Heart right ventricle (tissue), 16 donors: ENCODE measurements around the gene DTNBP1. TPM values are rescaled to one million over a fixed set of nuclear protein-coding genes. Genes with fewer than 3 reads are reported as not detected.
A peak's percentile ranks its signal among the peaks of the same experiment; 100 is the strongest.

ENCODE experiments used
- ATAC-seq, 8 donors: fragments of 200-7000 bp; cut with Tn5 transposase; one replicate each; pipeline ENCODE4 v1.9.1; 2020; ENCODE audit warnings: mild to moderate bottlenecking in 8 of 8, moderate library complexity in 8 of 8, moderate number of reproducible peaks in 1 of 8
- DNase-seq, 2 donors: peaks; one replicate each; pipeline ENCODE4 v3.0.0-alpha.2; 2020
- H3K27ac ChIP-seq, 10 donors: fragments of 200-600 bp; sonication (generic) in 2 of 10; one replicate each; pipeline versions ENCODE4 v1.5.0 to v1.8.0; 2020 to 2022; ENCODE audit warnings: mild to moderate bottlenecking in 3 of 10
- H3K27me3 ChIP-seq, 7 donors: fragments of 200-600 bp; one replicate each; pipeline ENCODE4 v1.8.0; 2021 to 2022; ENCODE audit warnings: mild to moderate bottlenecking in 2 of 7
- H3K36me3 ChIP-seq, 9 donors: fragments of 200-600 bp; sonication (generic) in 1 of 9; one replicate each; pipeline versions ENCODE4 v1.5.0 to v1.8.0; 2020 to 2022; ENCODE audit warnings: mild to moderate bottlenecking in 2 of 9
- H3K4me1 ChIP-seq, 9 donors: fragments of 200-600 bp; sonication (generic) in 1 of 9; one replicate each; pipeline versions ENCODE4 v1.5.0 to v1.8.0; 2020 to 2022; ENCODE audit warnings: mild to moderate bottlenecking in 4 of 9
- H3K4me3 ChIP-seq, 10 donors: fragments of 200-600 bp; sonication (generic) in 2 of 10; one replicate each; pipeline versions ENCODE4 v1.5.0 to v1.8.0; 2020 to 2022; ENCODE audit warnings: mild to moderate bottlenecking in 7 of 10, moderate library complexity in 2 of 10
- H3K9me3 ChIP-seq, 11 donors: fragments of 200-600 bp in 10 of 11; sonication (generic) in 2 of 11; one replicate each; pipeline versions ENCODE4 v1.5.0 to v1.8.0; 2013 to 2022; ENCODE audit warnings: mild to moderate bottlenecking in 2 of 11, control low read depth in 1 of 11, moderate library complexity in 1 of 11
- CTCF ChIP-seq, 9 donors: fragments of 200-600 bp; sonication (generic) in 2 of 9; IDR thresholded peaks; one replicate each; pipeline versions ENCODE4 v1.5.0 to v1.8.0; 2021 to 2022; ENCODE audit warnings: antibody characterized with exemption in 9 of 9, mild to moderate bottlenecking in 5 of 9, moderate library complexity in 1 of 9
- WGBS, 2 donors: extraction: QIAGEN DNeasy Blood & Tissue Kit; methylation state at CpG; one replicate each; pipeline ENCODE4 v1.1.7; 2013; ENCODE audit warnings: inconsistent platforms in 1 of 2; 5-methylcytosine and 5-hydroxymethylcytosine counted together
- intact Hi-C, 10 donors: fragments of 100-400 bp; cut with DNase I; formaldehyde crosslinking; loops; one replicate each; pipeline versions ENCODE4 v1.11.1 to v1.14.2; 2022
- polyA plus RNA-seq, 2 donors: library from polyadenylated mRNA; stranded (reverse); fragments of 200-250 nt; gene quantifications; one replicate each; pipeline ENCODE4 v1.2.3, GENCODE V29; 2013
- total RNA-seq, 10 donors: library from RNA; stranded (reverse); fragmentation: NEBNext Ultra II Directional in 3 of 10; extraction: Animal tissue kit (Norgen Biotek cat#: 25700) in 3 of 10; gene quantifications; one replicate each; pipeline versions ENCODE4 v1.2.1 to v1.2.4, GENCODE V29; 2021 to 2023
- donor health status: Arrhythmogenic right ventricular cardiomyopathy.
- donor health status: ischemic (EF 13 %, LVEDD 7.1; RV severe dilation, severe dysfunction).
- donor health status: healthy with polysubstance abuse.
- donor health status: DM: no; HTN: yes; CAD: no.
- donor health status: DM: no; HTN: no; CAD: no.
- donor health status: ischemic (EF 25% LVEDD 6.9; RV normal size, moderate dysfunction).
- donor health status: ischemic (EF 25% LVEDD 5.7; RV mildly dilated, moderate dysfunction).
- donor health status: healthy.
- donor health status: DM: yes; HTN: yes; CAD: no.
- donor health status: Ischemic cardiomyopathy.
- donor health status: ischemic (EF 35%, LVEDD 5.7; RV mildly dilated, moderate dysfunction).
- donor health status: nonischemic (EF 11% LVEDD 7.7; RV severe dilation, severe dysfunction).
- donor health status: DM: yes; HTN: yes; CAD: no.
- donor health status: PGD.
- donor health status: ischemic (EF 29% LVEDD 5.4; RV normal size, mild dysfunction).
- donor health status: nonischemic (EF 23%, LVEDD 6.1; RV moderate dilation, normal function).

DTNBP1 gene
- total and polyA plus RNA-seq, 12 donors = 5.0 to 27.5 (median 18.4) TPM

- WGBS, 2 donors = 97 to 98% methylated on average over 9 of the region's 9 CpGs
- H3K4me3 ChIP-seq = no peak overlapping the region
- no peaks in the 10 kb centered on the region for H3K27me3 ChIP-seq
- H3K4me1 ChIP-seq = peaks cover 0 to 18% (median 5%) of the 10 kb centered on the region in 9 donors
- TF ChIP-seq CTCF (IDR thresholded peaks at IDR 0.05) = no peak
- no peak overlapping the region for H3K27ac ChIP-seq
- H3K36me3 ChIP-seq = peaks cover 0 to 99% (median 42%) of the 10 kb centered on the region in 9 donors
- intact Hi-C loops = loop anchor here in 3 of 10 donors (5.0 kb wide), 1 partner anchor 104 kb away; no protein-coding TSS in a partner anchor
- ATAC-seq (no peak), DNase-seq (no peak)
- no peaks in the 10 kb centered on the region for H3K9me3 ChIP-seq
These were observed 144.8 kb downstream of the DTNBP1 start for GRCh38 chr6:15518057-15518456.

- H3K4me1 ChIP-seq = peaks cover 0 to 18% (median 5%) of the 10 kb centered on the region in 9 donors
- intact Hi-C loops = loop anchor here in 4 of 10 donors (2.0 to 5.0 kb wide), 2 partner anchors 105 kb away; no protein-coding TSS in a partner anchor
- H3K27ac ChIP-seq = no peak overlapping the region
- WGBS, 2 donors = 96 to 98% methylated on average over 11 of the region's 11 CpGs
- TF ChIP-seq CTCF (IDR thresholded peaks at IDR 0.05) = no peak
- ATAC-seq (peak in 1 of 8 donors; percentile 2), DNase-seq (no peak)
- H3K9me3 ChIP-seq = no peaks in the 10 kb centered on the region
- H3K4me3 ChIP-seq = no peak overlapping the region
- no peaks in the 10 kb centered on the region for H3K27me3 ChIP-seq
- peaks cover 0 to 99% (median 45%) of the 10 kb centered on the region in 9 donors for H3K36me3 ChIP-seq
These were observed 145.2 kb downstream of the DTNBP1 start for GRCh38 chr6:15517600-15517999.

- Histone ChIP-seq H3K36me3 (peaks cover 0 to 99% (median 51%) of the 10 kb centered on the region in 9 donors), H3K27ac (no peak overlapping the region), H3K4me1 (peaks cover 0 to 16% (median 6%) of the 10 kb centered on the region in 9 donors), H3K4me3 (no peak overlapping the region), H3K27me3 (no peaks in the 10 kb centered on the region), H3K9me3 (no peaks in the 10 kb centered on the region)
- WGBS, 2 donors = 96 to 97% methylated on average over 29 of the region's 29 CpGs
- no peak for TF ChIP-seq CTCF (IDR thresholded peaks at IDR 0.05)
- DNase-seq = no peak
- intact Hi-C loops = loop anchor here in 5 of 10 donors (1.0 to 5.0 kb wide), 3 partner anchors 104 to 106 kb away; no protein-coding TSS in a partner anchor
- ATAC-seq = no peak
These were observed 145.8 kb downstream of the DTNBP1 start for GRCh38 chr6:15516923-15517560.

GRCh38 chr6:15516378-15516777, 146.4 kb downstream of the DTNBP1 start:
- no peak for TF ChIP-seq CTCF (IDR thresholded peaks at IDR 0.05)
- intact Hi-C loops = loop anchor here in 5 of 10 donors (1.0 to 5.0 kb wide), 3 partner anchors 105 to 106 kb away; no protein-coding TSS in a partner anchor
- Histone ChIP-seq H3K36me3 (peaks cover 0 to 99% (median 58%) of the 10 kb centered on the region in 9 donors), H3K27ac (peak overlapping the region in 3 of 10 donors; percentile 37 to 66 (median 47)), H3K4me1 (peaks cover 0 to 18% (median 10%) of the 10 kb centered on the region in 9 donors), H3K27me3 (no peaks in the 10 kb centered on the region), H3K4me3 (no peak overlapping the region), H3K9me3 (no peaks in the 10 kb centered on the region)
- WGBS, 2 donors = 97 to 98% methylated on average over 13 of the region's 13 CpGs
- no peak for ATAC-seq
- DNase-seq = no peak
